Gastrocnemius medialis (tissue), 4 donors: Measurements from ENCODE around the gene PRSS23.

Experiments used
- CTCF ChIP-seq, 5 experiments: fragments of 450-650 bp in 3 of 5; fragments of 200-600 bp in 2 of 5; sonication (generic) in 2 of 5; IDR thresholded peaks in 4 of 5; conservative IDR thresholded peaks in 1 of 5; 1 replicate in 4 of 5; 2 replicates in 1 of 5; pipeline ENCODE4 v1.5.1; 2016 to 2019; ENCODE audit warnings: antibody characterized with exemption in 5 of 5, mild to moderate bottlenecking in 3 of 5, moderate library complexity in 3 of 5
- POLR2A ChIP-seq, 2 donors: fragments of 450-650 bp; IDR thresholded peaks; one replicate each; pipeline ENCODE4 v1.6.1; 2017; ENCODE audit warnings: antibody characterized with exemption in 2 of 2, mild to moderate bottlenecking in 2 of 2, moderate library complexity in 2 of 2

DNA sequence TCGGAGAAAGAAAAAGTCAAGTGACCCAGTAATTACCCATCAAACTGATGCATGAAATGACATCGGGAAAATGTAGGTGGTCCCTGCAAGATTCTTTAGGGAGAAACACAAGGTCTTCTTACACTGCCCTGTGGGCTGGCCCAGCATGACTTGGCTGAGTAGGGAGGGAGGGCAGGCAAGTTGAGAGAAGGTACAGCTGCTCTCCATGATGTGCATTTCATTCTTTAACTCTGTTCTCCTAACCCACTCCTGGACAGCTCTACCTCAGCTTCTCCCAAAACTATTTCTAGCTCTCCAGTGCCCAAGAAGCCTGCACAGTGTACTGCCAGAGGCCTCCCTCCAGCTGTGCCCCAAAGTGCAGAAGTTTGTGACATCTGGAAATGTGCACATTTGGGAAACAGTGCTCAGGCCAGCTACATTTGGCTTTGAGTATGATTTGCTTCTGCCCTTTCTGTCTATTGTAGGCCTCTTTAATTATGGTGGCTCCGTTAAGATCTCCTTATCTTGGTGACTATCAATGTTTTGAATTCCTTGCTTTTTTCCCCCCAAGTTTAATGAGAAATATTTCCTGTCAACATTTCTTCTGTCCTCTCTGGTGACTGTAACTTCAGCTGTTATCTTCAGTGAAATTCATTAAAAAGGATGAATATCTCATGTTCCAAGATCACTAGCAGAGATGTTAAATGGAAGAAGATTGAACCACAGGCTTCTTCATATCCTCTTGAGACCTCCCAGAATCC, 26.7 kb upstream of the PRSS23 start:
- TF ChIP-seq CTCF (IDR thresholded peaks at IDR 0.05 in 4 of 5, conservative IDR thresholded peaks at IDR 0.05 in 1 of 5) (no peak), POLR2A (IDR thresholded peaks at IDR 0.05) (no peak)
